ENCODE results near the gene CLASRP.
A peak's percentile ranks its signal among the peaks of the same experiment; 100 is the strongest.

CLASRP gene

GRCh38 chr19:45038931-45039893 is at the start of gene CLASRP:
Gene CLASRP (plus strand): TSS chr19:45039045. CDS start chr19:45040213, 1,168 bp downstream.
- no peak for TF ChIP-seq CTCF (conservative IDR thresholded peaks at IDR 0.05)
- TF ChIP-seq ZFX (IDR thresholded peaks at IDR 0.05), result peak; percentile 75; the same call in 1 of the 2 replicates
- peak within 1 kb of the TSS; percentile 81 for H3K27ac ChIP-seq

- TF ChIP-seq ZFX (IDR thresholded peaks at IDR 0.05), result no peak
- no peak for TF ChIP-seq CTCF (conservative IDR thresholded peaks at IDR 0.05)
- no peak overlapping the region for H3K27ac ChIP-seq
Observed at GRCh38 chr19:44990459-44990858, 48.4 kb upstream of the CLASRP start.

- TF ChIP-seq CTCF (conservative IDR thresholded peaks at IDR 0.05) (no peak), ZFX (IDR thresholded peaks at IDR 0.05) (no peak)
- H3K27ac ChIP-seq, result no peak overlapping the region
Observed at GRCh38 chr19:44990966-44991365, 47.9 kb upstream of the CLASRP start.

- no peak for TF ChIP-seq ZFX (IDR thresholded peaks at IDR 0.05)
- TF ChIP-seq CTCF (conservative IDR thresholded peaks at IDR 0.05), result no peak
- H3K27ac ChIP-seq, result no peak overlapping the region
Observed at GRCh38 chr19:44992336-44993163, 46.3 kb upstream of the CLASRP start.

- TF ChIP-seq ZFX (IDR thresholded peaks at IDR 0.05) (no peak), CTCF (conservative IDR thresholded peaks at IDR 0.05) (no peak)
- H3K27ac ChIP-seq, result no peak overlapping the region
Observed at GRCh38 chr19:44993526-44993925, 45.3 kb upstream of the CLASRP start.

- H3K27ac ChIP-seq, result no peak overlapping the region
- TF ChIP-seq ZFX (IDR thresholded peaks at IDR 0.05), result no peak
- no peak for TF ChIP-seq CTCF (conservative IDR thresholded peaks at IDR 0.05)
Observed at GRCh38 chr19:44993926-44994537, 44.8 kb upstream of the CLASRP start.

All from C4-2B (cell line).